IgD-negative memory B cell (primary cell): ENCODE results near the gene ADAM23. TPM values are rescaled to one million over a fixed set of nuclear protein-coding genes. Genes with fewer than 3 reads are reported as not detected.
A peak's percentile ranks its signal among the peaks of the same experiment; 100 is the strongest.

Experiments used
- H3K27ac Mint-ChIP-seq, 3 donors: one replicate each; pipeline ENCODE4 v1.8.0; 2020 to 2022; ENCODE audit warnings: mild to moderate bottlenecking in 3 of 3, mixed read lengths in 3 of 3, moderate library complexity in 1 of 3
- H3K27me3 Mint-ChIP-seq: one replicate; pipeline ENCODE4 v1.8.0; 2021; ENCODE audit warnings: mixed read lengths
- H3K36me3 Mint-ChIP-seq: one replicate; pipeline ENCODE4 v1.8.0; 2020; ENCODE audit warnings: mild to moderate bottlenecking, mixed read lengths
- H3K4me1 Mint-ChIP-seq, 3 donors: one replicate each; pipeline ENCODE4 v1.8.0; 2020 to 2022; ENCODE audit warnings: mixed read lengths in 3 of 3, mild to moderate bottlenecking in 1 of 3
- H3K4me3 Mint-ChIP-seq, 4 donors: one replicate each; pipeline ENCODE4 v1.8.0; 2020 to 2022; ENCODE audit warnings: mild to moderate bottlenecking in 4 of 4, mixed read lengths in 4 of 4, moderate library complexity in 3 of 4
- H3K9me3 Mint-ChIP-seq, 3 donors: one replicate each; pipeline ENCODE4 v1.8.0; 2020 to 2021; ENCODE audit warnings: mixed read lengths in 3 of 3, mild to moderate bottlenecking in 1 of 3
- polyA plus RNA-seq: library from polyadenylated mRNA; unstranded; fragments of 300-500 nt; fragmentation: Illumina TruSeq; gene quantifications from one replicate; pipeline ENCODE4 v1.2.3, GENCODE V29; 2021

The ADAM23 gene
- polyA plus RNA-seq, 1 donor from 2014 or later = not detected

DNA sequence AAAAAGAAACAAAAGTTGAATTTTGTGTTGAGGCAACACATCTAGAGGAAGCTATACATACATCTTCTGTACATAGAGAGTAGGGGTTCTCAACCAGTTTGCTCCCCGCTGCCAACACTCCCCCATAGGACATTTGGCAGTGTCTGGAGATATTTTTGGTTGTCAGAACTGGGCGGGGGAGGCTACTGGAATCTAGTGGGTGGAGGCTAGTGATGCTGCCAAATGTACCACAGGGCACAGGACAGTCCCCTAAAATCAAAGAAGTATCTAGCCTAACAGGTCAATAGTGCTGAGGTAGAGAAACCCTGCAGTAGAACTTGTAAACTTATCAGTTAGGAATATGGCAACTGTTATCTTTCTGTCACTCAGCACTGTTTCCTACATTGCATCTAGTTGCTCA lies 21.3 kb downstream of the ADAM23 start:
- Mint-ChIP-seq H3K4me3 (no peak overlapping the region), H3K27ac (no peak overlapping the region), H3K36me3 (peaks cover 5% of the 10 kb centered on the region), H3K9me3 (peaks cover 3 to 15% (median 5%) of the 10 kb centered on the region in 3 donors), H3K4me1 (no peaks in the 10 kb centered on the region), H3K27me3 (peaks cover 5% of the 10 kb centered on the region)

DNA sequence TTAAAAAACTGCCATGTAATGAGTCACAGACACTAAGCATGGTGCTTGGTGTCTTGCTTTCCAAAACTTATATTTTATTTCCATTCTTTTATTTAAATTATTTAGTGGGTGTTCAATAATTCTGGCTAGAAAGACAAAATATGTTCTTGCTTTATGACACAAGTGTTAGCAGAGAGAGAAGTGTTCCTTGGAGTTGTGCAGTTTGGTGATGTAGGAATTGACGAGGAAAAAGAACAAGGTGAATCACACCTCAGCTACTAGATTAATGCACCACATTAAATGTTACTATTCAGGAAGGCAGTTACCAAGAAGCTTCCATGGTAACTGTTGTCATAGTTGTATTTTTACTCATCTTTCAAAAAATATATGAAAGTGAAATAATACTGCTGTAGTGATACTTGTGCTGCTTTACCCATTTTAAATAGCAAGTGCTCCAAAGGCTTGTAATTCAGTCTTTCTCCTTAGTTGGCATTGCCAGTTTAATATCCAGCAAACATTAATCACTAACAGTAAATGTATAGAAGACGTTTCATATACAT lies 28.3 kb downstream of the ADAM23 start:
- peaks cover 2% of the 10 kb centered on the region for H3K36me3 Mint-ChIP-seq
- H3K27me3 Mint-ChIP-seq = peaks cover 2% of the 10 kb centered on the region
- H3K4me1 Mint-ChIP-seq = no peaks in the 10 kb centered on the region
- no peak overlapping the region for H3K4me3 Mint-ChIP-seq
- H3K9me3 Mint-ChIP-seq = peaks cover 0 to 11% (median 5%) of the 10 kb centered on the region in 3 donors
- H3K27ac Mint-ChIP-seq = no peak overlapping the region

DNA sequence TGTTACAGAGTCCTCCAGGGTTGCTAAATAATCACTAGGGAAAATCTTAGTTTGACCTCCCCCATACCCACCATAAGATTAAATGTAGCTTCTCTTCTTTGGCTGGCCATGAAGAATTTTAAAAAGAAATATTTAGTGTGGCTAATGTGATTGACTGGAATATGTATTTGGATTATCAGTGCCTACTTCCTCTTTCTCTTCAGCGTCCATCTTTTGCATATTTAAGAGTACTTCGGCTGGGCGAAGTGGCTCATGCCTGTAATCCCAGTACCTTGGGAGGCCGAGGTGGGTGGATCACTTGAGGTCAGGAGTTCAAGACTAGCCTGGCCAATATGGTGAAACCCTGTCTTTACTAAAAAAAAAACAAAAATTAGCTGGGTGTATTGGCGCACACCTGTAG lies 28.8 kb downstream of the ADAM23 start:
- Mint-ChIP-seq H3K36me3 (peaks cover 2% of the 10 kb centered on the region), H3K9me3 (peaks cover 0 to 11% (median 5%) of the 10 kb centered on the region in 3 donors), H3K4me3 (no peak overlapping the region), H3K4me1 (no peaks in the 10 kb centered on the region), H3K27me3 (no peaks in the 10 kb centered on the region), H3K27ac (no peak overlapping the region)

DNA sequence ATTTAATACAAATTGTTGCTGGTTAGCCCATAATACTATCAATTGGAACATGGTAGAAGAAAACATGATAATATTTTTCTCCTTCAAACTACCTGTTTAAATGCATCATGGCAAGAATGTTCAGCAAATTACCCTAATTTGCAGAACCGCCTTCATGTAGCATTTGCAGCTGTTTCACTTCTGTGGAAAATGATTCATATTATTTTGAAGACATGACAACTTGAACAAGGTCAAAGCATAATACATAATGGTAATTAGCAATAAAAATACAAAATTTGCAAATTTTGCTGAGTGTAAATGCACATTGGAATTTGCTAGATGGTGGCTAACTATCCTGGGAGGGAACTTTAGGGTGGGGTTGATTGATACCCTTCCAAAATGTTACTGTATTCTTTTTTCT lies 30.8 kb downstream of the ADAM23 start:
- no peaks in the 10 kb centered on the region for H3K4me1 Mint-ChIP-seq
- H3K36me3 Mint-ChIP-seq = peaks cover 2% of the 10 kb centered on the region
- H3K27ac Mint-ChIP-seq = no peak overlapping the region
- no peak overlapping the region for H3K4me3 Mint-ChIP-seq
- peaks cover 3% of the 10 kb centered on the region for H3K27me3 Mint-ChIP-seq
- peaks cover 0 to 3% (median 0%) of the 10 kb centered on the region in 3 donors for H3K9me3 Mint-ChIP-seq

DNA sequence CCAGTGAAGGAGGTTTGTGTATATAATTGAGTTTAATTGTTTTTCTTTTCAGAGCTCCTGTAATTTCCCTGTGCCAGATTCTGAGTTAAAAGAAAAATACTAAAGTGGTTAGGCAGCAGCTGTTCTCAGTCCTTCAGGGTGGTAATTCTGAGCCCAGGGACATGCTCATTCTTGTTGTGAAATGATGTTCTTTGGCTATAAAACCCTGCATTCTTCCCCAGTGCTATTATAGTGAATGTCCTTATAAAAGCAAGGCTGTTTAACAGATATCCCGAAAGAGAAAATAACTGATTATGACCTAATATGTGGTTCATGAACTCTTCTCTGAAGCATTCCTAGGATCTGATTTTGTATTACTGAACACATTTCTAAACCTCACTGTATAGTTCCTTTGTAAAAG lies 34.0 kb downstream of the ADAM23 start:
- Mint-ChIP-seq H3K36me3 (no peaks in the 10 kb centered on the region), H3K9me3 (peaks cover 0 to 4% (median 0%) of the 10 kb centered on the region in 3 donors), H3K27ac (no peak overlapping the region), H3K4me3 (no peak overlapping the region), H3K4me1 (no peaks in the 10 kb centered on the region), H3K27me3 (peaks cover 7% of the 10 kb centered on the region)

DNA sequence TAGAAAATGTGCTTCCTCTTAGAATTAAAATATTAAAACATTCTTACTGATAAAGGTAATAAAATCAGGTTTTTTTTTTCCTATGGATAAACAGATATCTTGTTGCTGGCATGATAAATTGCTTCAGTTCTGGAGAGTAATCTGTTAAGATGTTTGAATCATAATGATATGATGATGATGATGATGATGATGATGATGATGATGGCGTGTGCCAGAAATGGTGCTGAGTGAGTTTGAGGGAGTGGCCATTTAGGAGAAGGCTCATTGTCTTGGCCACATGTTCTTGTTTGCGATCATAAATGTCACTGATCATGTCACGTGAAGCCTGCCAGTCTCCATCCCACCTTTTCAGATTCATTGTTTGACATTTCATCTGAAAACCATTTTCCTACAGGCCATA lies 35.0 kb downstream of the ADAM23 start:
- Mint-ChIP-seq H3K9me3 (peaks cover 0 to 4% (median 0%) of the 10 kb centered on the region in 3 donors), H3K36me3 (no peaks in the 10 kb centered on the region), H3K4me1 (no peaks in the 10 kb centered on the region), H3K27me3 (peaks cover 7% of the 10 kb centered on the region), H3K27ac (no peak overlapping the region), H3K4me3 (no peak overlapping the region)

DNA sequence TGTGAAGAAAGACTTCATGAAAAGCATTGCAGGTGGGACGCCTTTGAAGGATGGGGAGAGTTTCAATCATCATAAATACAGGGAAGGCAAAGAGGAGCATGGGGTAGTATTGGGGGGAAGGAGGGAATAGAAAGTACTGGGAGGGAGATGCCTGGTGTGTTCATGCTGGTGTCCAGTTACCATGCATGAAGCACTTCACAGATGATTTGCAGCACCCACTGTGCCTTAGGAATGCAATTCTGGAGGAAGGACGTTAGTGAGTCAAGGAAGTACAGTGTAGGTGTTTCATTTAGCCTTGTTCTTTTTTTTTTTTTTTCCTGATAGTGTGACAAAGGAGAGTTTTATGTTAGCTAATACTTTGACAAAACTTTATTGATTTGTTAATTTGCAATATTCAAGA lies 36.8 kb downstream of the ADAM23 start:
- Mint-ChIP-seq H3K27me3 (peaks cover 11% of the 10 kb centered on the region), H3K4me1 (no peaks in the 10 kb centered on the region), H3K9me3 (peaks cover 0 to 4% (median 0%) of the 10 kb centered on the region in 3 donors), H3K27ac (no peak overlapping the region), H3K36me3 (no peaks in the 10 kb centered on the region), H3K4me3 (no peak overlapping the region)

DNA sequence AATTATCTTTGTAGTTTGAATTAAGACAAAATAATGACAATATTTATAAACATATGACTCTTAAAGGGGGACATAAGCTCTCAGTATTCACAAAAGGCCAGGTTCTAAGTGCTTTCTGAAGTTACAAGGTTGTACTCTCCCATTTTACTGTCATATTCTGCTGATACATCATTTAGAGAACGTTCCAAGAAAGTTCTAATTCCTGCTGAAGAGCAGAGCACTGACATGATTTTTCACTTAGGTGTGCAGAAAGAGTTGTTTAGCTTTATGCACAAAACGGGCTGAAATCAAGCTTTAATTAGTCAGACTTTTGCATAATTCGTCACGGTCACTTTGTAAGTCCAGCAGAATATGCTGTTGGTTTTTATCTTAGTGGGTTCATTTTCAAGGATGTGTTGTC lies 37.3 kb downstream of the ADAM23 start:
- no peaks in the 10 kb centered on the region for H3K4me1 Mint-ChIP-seq
- no peak overlapping the region for H3K27ac Mint-ChIP-seq
- H3K36me3 Mint-ChIP-seq = no peaks in the 10 kb centered on the region
- H3K4me3 Mint-ChIP-seq = no peak overlapping the region
- H3K9me3 Mint-ChIP-seq = peaks cover 0 to 4% (median 0%) of the 10 kb centered on the region in 3 donors
- peaks cover 12% of the 10 kb centered on the region for H3K27me3 Mint-ChIP-seq

DNA sequence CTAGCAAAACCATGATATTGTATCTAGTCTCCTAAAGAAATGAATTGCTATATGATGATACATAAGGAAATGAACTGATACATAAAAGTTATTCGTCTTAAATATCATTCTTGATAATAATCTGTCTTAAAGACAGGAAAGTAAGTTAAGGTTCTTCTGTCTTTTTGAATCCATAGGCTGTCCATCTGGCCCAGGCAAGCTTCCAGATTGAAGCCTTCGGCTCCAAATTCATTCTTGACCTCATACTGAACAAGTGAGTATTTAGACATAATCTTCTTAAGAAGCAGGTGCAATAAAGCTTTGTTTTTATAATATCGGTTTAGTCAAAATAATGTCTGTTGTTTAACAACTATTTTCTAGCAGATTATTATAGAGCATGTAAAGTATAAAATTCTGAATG lies 37.7 kb downstream of the ADAM23 start:
- Mint-ChIP-seq H3K4me1 (no peaks in the 10 kb centered on the region), H3K4me3 (no peak overlapping the region), H3K27ac (no peak overlapping the region), H3K27me3 (peaks cover 15% of the 10 kb centered on the region), H3K36me3 (no peaks in the 10 kb centered on the region), H3K9me3 (peaks cover 0 to 4% (median 0%) of the 10 kb centered on the region in 3 donors)

DNA sequence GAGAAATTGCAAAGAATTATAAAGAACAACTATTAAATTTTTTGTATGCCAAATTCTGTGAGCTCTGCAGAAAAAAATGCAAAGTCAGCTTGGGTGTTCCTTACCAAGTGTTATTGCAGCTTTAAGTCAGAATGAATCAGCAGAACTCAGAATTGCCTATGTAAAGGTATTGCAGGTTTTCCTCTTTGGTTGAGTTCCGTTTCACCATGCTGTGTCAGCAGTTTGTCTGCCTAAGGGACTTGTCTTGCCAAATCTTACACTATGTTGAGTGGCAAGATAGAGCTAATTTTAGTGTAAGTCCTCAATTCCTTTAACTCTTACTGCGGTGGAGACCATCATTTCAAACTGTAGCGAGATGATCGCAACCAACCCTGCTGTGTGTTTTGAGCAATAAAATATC lies 38.8 kb downstream of the ADAM23 start:
- H3K4me1 Mint-ChIP-seq = no peaks in the 10 kb centered on the region
- no peaks in the 10 kb centered on the region for H3K36me3 Mint-ChIP-seq
- H3K9me3 Mint-ChIP-seq = peaks cover 0 to 4% (median 0%) of the 10 kb centered on the region in 3 donors

DNA sequence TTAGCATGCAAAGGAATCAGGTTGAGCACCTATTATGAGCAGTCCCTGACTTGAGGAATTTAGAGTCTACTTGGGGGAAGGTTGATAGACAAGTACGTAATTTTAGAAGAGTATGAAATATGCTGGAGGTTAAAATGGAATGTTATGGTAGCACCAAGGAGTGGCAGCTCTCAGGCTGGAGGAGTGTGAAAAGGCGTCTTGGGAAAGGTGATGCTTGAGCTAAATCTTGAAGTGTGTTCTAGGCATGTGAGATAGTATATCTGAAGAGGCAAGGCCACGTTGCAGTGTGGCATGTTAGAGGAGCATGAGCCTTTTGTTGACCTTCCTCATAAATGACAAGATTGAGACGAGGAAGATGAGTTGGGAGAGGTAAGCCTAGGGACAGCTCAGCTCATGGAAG lies 39.3 kb downstream of the ADAM23 start:
- Mint-ChIP-seq H3K27ac (no peak overlapping the region), H3K9me3 (peaks cover 0 to 4% (median 0%) of the 10 kb centered on the region in 3 donors), H3K36me3 (no peaks in the 10 kb centered on the region), H3K4me1 (no peaks in the 10 kb centered on the region), H3K27me3 (peaks cover 15% of the 10 kb centered on the region), H3K4me3 (no peak overlapping the region)

More for the DNA sequence above, 38.8 kb downstream of the ADAM23 start:
- no peak overlapping the region for H3K27ac Mint-ChIP-seq
- peaks cover 15% of the 10 kb centered on the region for H3K27me3 Mint-ChIP-seq
- no peak overlapping the region for H3K4me3 Mint-ChIP-seq

DNA sequence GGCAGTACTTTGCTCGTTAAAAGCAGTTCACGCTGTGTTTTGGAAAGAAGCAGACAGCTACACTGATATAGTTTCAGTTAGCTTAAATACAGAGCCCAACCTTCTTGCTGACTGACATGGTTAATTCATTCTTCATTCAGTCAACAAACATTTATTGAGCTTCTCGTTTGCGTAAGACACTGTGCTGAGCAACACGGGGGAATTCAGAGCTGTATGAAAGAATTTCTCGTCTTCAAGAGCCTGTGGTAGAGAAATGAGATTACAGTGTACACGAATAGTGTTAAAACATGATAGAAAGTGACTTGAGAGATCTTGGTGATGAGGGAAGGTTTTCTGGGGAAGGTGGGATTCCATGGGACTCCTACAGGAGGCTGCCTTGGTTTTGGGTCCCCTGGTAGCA lies 44.7 kb downstream of the ADAM23 start:
- Mint-ChIP-seq H3K36me3 (no peaks in the 10 kb centered on the region), H3K4me1 (no peaks in the 10 kb centered on the region), H3K9me3 (no peaks in the 10 kb centered on the region), H3K27ac (no peak overlapping the region), H3K4me3 (no peak overlapping the region), H3K27me3 (peaks cover 8% of the 10 kb centered on the region)

DNA sequence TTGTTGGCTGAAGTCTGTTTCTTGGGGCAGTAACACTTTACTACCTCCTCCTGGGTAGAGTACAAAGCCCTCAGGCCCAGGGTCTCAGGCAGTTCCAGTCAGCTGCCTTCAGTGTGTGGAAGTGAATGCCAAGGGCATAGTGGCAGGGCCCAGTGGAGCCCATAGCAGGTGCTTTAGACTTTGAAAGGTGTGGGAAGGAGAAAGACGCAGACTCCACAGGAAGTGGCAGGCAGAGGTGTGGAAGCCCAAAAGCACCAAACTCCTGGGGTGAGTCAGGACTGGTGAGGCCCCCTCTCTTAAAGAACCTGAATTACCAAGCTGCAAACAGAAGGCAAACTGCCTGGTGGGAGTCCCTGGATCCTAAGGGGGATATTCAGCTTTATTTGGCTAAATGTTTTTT lies 45.3 kb downstream of the ADAM23 start:
- no peaks in the 10 kb centered on the region for H3K36me3 Mint-ChIP-seq
- no peaks in the 10 kb centered on the region for H3K4me1 Mint-ChIP-seq
- no peak overlapping the region for H3K4me3 Mint-ChIP-seq
- peaks cover 8% of the 10 kb centered on the region for H3K27me3 Mint-ChIP-seq
- peaks cover 0 to under 1% (median 0%) of the 10 kb centered on the region in 3 donors for H3K9me3 Mint-ChIP-seq
- H3K27ac Mint-ChIP-seq = no peak overlapping the region

DNA sequence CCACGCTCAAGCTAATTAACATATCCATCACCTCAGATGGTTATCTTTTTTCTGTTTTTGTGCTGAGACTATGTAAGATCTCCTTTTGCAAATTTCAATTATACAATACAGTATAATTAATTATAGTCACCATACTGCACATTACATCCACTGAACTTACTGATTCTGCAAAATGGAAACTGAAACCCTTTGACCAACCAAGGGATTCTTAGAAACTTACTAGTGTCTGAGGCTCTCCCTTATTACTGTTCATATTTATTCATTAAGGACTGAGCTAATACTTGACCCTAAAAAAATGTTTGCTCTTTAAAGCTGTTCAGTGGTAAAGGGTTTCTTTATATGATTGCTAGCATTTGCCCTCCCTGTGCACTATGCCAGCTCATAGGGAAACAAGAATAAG lies 50.7 kb downstream of the ADAM23 start:
- H3K27me3 Mint-ChIP-seq = no peaks in the 10 kb centered on the region
- H3K4me1 Mint-ChIP-seq = no peaks in the 10 kb centered on the region
- H3K36me3 Mint-ChIP-seq = no peaks in the 10 kb centered on the region
- no peak overlapping the region for H3K27ac Mint-ChIP-seq
- H3K9me3 Mint-ChIP-seq = peaks cover 0 to 3% (median 0%) of the 10 kb centered on the region in 3 donors
- H3K4me3 Mint-ChIP-seq = peak overlapping the region in 1 of 4 donors; percentile 20

DNA sequence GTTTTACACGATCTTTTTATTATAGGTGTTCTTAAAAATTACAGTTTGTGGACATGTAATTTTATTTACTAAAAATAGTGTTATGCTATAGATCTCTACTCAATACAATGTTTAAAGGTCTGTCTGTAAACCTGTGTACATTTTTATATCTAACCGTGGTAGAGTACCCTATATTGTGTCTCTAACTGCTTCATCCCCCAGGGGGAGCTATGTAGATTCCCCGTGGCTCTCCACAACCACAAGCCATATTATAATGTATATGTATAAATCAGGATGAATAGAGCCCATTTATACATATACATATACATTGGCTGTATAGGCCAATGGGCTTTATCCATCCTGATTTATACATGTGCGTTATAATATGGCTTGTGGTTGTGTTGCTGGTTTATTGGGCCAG lies 59.4 kb downstream of the ADAM23 start:
- no peaks in the 10 kb centered on the region for H3K27me3 Mint-ChIP-seq
- no peaks in the 10 kb centered on the region for H3K4me1 Mint-ChIP-seq
- no peaks in the 10 kb centered on the region for H3K9me3 Mint-ChIP-seq
- no peaks in the 10 kb centered on the region for H3K36me3 Mint-ChIP-seq
- no peak overlapping the region for H3K4me3 Mint-ChIP-seq
- H3K27ac Mint-ChIP-seq = no peak overlapping the region

DNA sequence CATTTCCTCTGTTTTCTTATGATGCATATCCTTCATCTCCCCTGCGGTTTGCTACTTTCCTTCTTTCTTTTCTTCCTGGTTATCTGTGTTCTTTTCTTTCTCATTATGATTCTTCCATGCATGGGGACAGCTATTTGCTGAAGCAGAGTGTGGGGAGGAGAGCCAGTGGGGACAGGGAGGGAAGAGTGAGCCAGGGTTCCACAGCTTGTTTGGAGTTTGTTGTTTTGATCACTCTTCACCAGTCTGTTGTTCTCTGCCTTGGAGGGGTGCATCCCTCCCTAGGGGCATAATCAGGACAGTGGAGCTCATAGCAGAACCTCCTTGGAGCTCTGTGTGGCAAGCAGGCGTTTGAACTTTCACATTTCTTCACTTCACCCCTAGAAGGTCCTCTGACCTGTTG lies 68.0 kb downstream of the ADAM23 start:
- Mint-ChIP-seq H3K27ac (no peak overlapping the region), H3K4me1 (no peaks in the 10 kb centered on the region), H3K36me3 (no peaks in the 10 kb centered on the region), H3K9me3 (no peaks in the 10 kb centered on the region), H3K27me3 (peaks cover 11% of the 10 kb centered on the region), H3K4me3 (no peak overlapping the region)
